GM23338 (cell line): Measurements from ENCODE around the gene TXNDC12. TPM values are rescaled to one million over a fixed set of nuclear protein-coding genes. Genes with fewer than 3 reads are reported as not detected.

Source experiments
- ATAC-seq: fragments of 200-7000 bp; cut with Tn5 transposase; 3 replicates; pipeline ENCODE4 v1.9.1; 2020
- DNase-seq: peaks from one replicate; pipeline ENCODE4 v3.0.0-alpha.2; 2015; ENCODE audit warnings: low spot score
- H2AFZ ChIP-seq: fragments of 200-600 bp; sonication (generic); 2 replicates; pipeline ENCODE4 v1.8.0; 2016; ENCODE audit warnings: antibody characterized with exemption, mild to moderate bottlenecking, moderate library complexity
- H3F3A ChIP-seq: fragments of 200-600 bp; sonication (generic); replicated peaks from 2 replicates; pipeline ENCODE4 v1.8.0; 2017; ENCODE audit warnings: antibody characterized with exemption, mixed run types, low read depth
- H3K27ac ChIP-seq: fragments of 200-600 bp; sonication (generic); 2 replicates; pipeline ENCODE4 v1.6.1; 2016; ENCODE audit warnings: low read depth
- H3K27me3 ChIP-seq: fragments of 200-600 bp; sonication (generic); 2 replicates; pipeline ENCODE4 v1.8.0; 2016; ENCODE audit warnings: mild to moderate bottlenecking, mixed run types, moderate library complexity; ENCODE audit not compliant: insufficient read depth
- H3K36me3 ChIP-seq: fragments of 200-600 bp; sonication (generic); 2 replicates; pipeline ENCODE4 v1.8.0; 2016; ENCODE audit warnings: mild to moderate bottlenecking; ENCODE audit not compliant: insufficient read depth
- H3K4me1 ChIP-seq: fragments of 200-600 bp; sonication (generic); 2 replicates; pipeline ENCODE4 v1.8.0; 2016; ENCODE audit warnings: mild to moderate bottlenecking, moderate library complexity; ENCODE audit not compliant: insufficient read depth
- H3K4me2 ChIP-seq: fragments of 200-600 bp; sonication (generic); 2 replicates; pipeline ENCODE4 v1.7.1; 2017; ENCODE audit warnings: mixed run types
- H3K4me3 ChIP-seq: fragments of 200-600 bp; sonication (generic); 2 replicates; pipeline ENCODE4 v1.6.1; 2016; ENCODE audit warnings: mixed run types
- H3K79me2 ChIP-seq: fragments of 200-600 bp; sonication (generic); replicated peaks from 2 replicates; pipeline ENCODE4 v1.8.0; 2017; ENCODE audit warnings: mild to moderate bottlenecking; ENCODE audit not compliant: insufficient read depth
- H3K9me2 ChIP-seq: fragments of 200-600 bp; sonication (generic); 2 replicates; pipeline ENCODE4 v1.8.0; 2017; ENCODE audit not compliant: insufficient read depth
- H4K20me1 ChIP-seq: fragments of 200-600 bp; sonication (generic); replicated peaks from 2 replicates; pipeline ENCODE4 v1.8.0; 2017; ENCODE audit warnings: mild to moderate bottlenecking; ENCODE audit not compliant: insufficient read depth
- H3K27ac Mint-ChIP-seq: 2 replicates; pipeline ENCODE4 v1.8.0; 2020; ENCODE audit warnings: inconsistent platforms, mild to moderate bottlenecking, moderate library complexity, mixed read lengths
- H3K27me3 Mint-ChIP-seq: 3 replicates; pipeline ENCODE4 v1.8.0; 2022; ENCODE audit warnings: low read depth, mild to moderate bottlenecking, moderate library complexity, mixed read lengths, inconsistent platforms; ENCODE audit not compliant: insufficient read depth, poor library complexity
- H3K36me3 Mint-ChIP-seq: 3 replicates; pipeline ENCODE4 v1.8.0; 2021; ENCODE audit warnings: low read depth, mild to moderate bottlenecking, inconsistent platforms, moderate library complexity, mixed read lengths
- H3K4me1 Mint-ChIP-seq: 3 replicates; pipeline ENCODE4 v1.8.0; 2020; ENCODE audit warnings: mild to moderate bottlenecking, inconsistent platforms, mixed read lengths
- H3K4me3 Mint-ChIP-seq: 3 replicates; pipeline ENCODE4 v1.8.0; 2021; ENCODE audit warnings: moderate library complexity, mild to moderate bottlenecking, inconsistent platforms, mixed read lengths
- H3K9me3 Mint-ChIP-seq: 3 replicates; pipeline ENCODE4 v1.8.0; 2020; ENCODE audit warnings: moderate library complexity, mild to moderate bottlenecking, inconsistent platforms, mixed read lengths
- CREB1 ChIP-seq: fragments of 250-450 bp; sonication (Bioruptor Pico); IDR thresholded peaks from 2 replicates; pipeline ENCODE4 v1.5.0; 2020; ENCODE audit warnings: low read depth, mild to moderate bottlenecking, moderate library complexity
- EZH2 ChIP-seq: fragments of 200-600 bp; sonication (generic); IDR thresholded peaks from one replicate; pipeline ENCODE4 v1.8.0; 2017; ENCODE audit warnings: antibody characterized with exemption, mild to moderate bottlenecking, low read depth; ENCODE audit not compliant: unreplicated experiment
- EZH2phosphoT487 ChIP-seq: fragments of 200-600 bp; sonication (generic); IDR thresholded peaks from one replicate; pipeline ENCODE4 v1.8.1; 2018; ENCODE audit warnings: antibody characterized with exemption; ENCODE audit not compliant: unreplicated experiment
- JUNB ChIP-seq: IDR thresholded peaks from one replicate; pipeline ENCODE4 v1.6.1; 2016; ENCODE audit warnings: antibody characterized with exemption; ENCODE audit not compliant: unreplicated experiment
- NANOG ChIP-seq: IDR thresholded peaks from 2 replicates; pipeline ENCODE4 v1.6.1; 2016; ENCODE audit warnings: antibody characterized with exemption, borderline replicate concordance
- POLR2AphosphoS5 ChIP-seq: IDR thresholded peaks from 2 replicates; pipeline ENCODE4 v1.6.1; 2016; ENCODE audit warnings: antibody characterized with exemption, low read depth
- STAT1 ChIP-seq: IDR thresholded peaks from one replicate; pipeline ENCODE4 v1.6.1; 2016; ENCODE audit warnings: antibody characterized with exemption; ENCODE audit not compliant: unreplicated experiment
- ZNF114 ChIP-seq: fragments of 250-450 bp; sonication (Bioruptor Pico); IDR thresholded peaks from 2 replicates; pipeline ENCODE4 v1.5.0; 2020; ENCODE audit warnings: mild to moderate bottlenecking, moderate library complexity
- ZNF331 ChIP-seq: fragments of 250-450 bp; sonication (Bioruptor Pico); IDR thresholded peaks from 2 replicates; pipeline ENCODE4 v1.5.0; 2020; ENCODE audit warnings: low read depth, mild to moderate bottlenecking, moderate library complexity
- polyA plus RNA-seq: library from polyadenylated mRNA; unstranded; fragments of >200 nt; fragmentation: Nextera tagmentation; extraction: Ambion mirVana; gene quantifications from 2 replicates; pipeline ENCODE4 v1.2.1, GENCODE V29; 2016
- total RNA-seq: library from RNA; depleted of rRNA; stranded (reverse); fragments of >200 nt; shearing (Covaris generic); gene quantifications from 2 replicates; pipeline ENCODE4 v1.2.3, GENCODE V29; 2014
- TF ChIP-seq, protein P1 (sequence below): fragments of 250-450 bp; sonication (Bioruptor Pico); IDR thresholded peaks from 2 replicates; pipeline ENCODE4 v1.5.0; 2020; ENCODE audit warnings: mild to moderate bottlenecking, moderate library complexity
- TF ChIP-seq, protein P2 (sequence below): IDR thresholded peaks from one replicate; pipeline ENCODE4 v1.6.1; 2018; ENCODE audit warnings: antibody characterized with exemption; ENCODE audit not compliant: unreplicated experiment
- TF ChIP-seq, protein P3 (sequence below): IDR thresholded peaks from 2 replicates; pipeline ENCODE4 v1.6.1; 2016; ENCODE audit warnings: antibody characterized with exemption
- TF ChIP-seq, protein P4 (sequence below), 2 experiments: fragments of 200-600 bp in 1 of 2; sonication (generic) in 1 of 2; conservative IDR thresholded peaks; 2 replicates each; pipeline versions ENCODE4 v1.5.1 to v1.6.1; 2016 to 2017; ENCODE audit warnings: antibody characterized with exemption in 2 of 2, low read depth in 2 of 2, mild to moderate bottlenecking in 2 of 2, moderate library complexity in 1 of 2

TXNDC12 gene
- total and polyA plus RNA-seq, 2 experiments from 2014 or later: 68.9 to 88.2 TPM

DNA sequence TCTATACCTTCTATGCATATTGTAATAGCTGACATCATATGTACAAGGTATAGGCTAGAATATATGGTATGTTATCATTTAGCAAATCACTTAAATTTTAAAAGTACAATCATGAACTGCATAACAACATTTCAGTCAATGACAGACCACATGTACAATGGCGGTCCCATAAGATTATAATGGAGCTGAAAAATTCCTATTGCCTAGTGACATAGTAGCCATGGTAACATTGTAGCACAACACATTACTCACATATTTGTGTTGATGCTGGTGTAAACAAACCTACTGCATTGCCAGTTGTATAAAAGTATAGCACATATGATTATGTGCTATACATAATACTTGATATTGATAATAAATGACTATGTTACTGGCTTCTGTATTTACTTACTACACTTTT lies 73.4 kb downstream of the TXNDC12 start:
- Mint-ChIP-seq H3K36me3 (peaks cover 15% of the 10 kb centered on the region), H3K4me1 (no peaks in the 10 kb centered on the region), H3K4me3 (no peak overlapping the region), H3K27me3 (peaks cover 1% of the 10 kb centered on the region), H3K27ac (no peak overlapping the region), H3K9me3 (no peaks in the 10 kb centered on the region)
- TF ChIP-seq, protein P1, sequence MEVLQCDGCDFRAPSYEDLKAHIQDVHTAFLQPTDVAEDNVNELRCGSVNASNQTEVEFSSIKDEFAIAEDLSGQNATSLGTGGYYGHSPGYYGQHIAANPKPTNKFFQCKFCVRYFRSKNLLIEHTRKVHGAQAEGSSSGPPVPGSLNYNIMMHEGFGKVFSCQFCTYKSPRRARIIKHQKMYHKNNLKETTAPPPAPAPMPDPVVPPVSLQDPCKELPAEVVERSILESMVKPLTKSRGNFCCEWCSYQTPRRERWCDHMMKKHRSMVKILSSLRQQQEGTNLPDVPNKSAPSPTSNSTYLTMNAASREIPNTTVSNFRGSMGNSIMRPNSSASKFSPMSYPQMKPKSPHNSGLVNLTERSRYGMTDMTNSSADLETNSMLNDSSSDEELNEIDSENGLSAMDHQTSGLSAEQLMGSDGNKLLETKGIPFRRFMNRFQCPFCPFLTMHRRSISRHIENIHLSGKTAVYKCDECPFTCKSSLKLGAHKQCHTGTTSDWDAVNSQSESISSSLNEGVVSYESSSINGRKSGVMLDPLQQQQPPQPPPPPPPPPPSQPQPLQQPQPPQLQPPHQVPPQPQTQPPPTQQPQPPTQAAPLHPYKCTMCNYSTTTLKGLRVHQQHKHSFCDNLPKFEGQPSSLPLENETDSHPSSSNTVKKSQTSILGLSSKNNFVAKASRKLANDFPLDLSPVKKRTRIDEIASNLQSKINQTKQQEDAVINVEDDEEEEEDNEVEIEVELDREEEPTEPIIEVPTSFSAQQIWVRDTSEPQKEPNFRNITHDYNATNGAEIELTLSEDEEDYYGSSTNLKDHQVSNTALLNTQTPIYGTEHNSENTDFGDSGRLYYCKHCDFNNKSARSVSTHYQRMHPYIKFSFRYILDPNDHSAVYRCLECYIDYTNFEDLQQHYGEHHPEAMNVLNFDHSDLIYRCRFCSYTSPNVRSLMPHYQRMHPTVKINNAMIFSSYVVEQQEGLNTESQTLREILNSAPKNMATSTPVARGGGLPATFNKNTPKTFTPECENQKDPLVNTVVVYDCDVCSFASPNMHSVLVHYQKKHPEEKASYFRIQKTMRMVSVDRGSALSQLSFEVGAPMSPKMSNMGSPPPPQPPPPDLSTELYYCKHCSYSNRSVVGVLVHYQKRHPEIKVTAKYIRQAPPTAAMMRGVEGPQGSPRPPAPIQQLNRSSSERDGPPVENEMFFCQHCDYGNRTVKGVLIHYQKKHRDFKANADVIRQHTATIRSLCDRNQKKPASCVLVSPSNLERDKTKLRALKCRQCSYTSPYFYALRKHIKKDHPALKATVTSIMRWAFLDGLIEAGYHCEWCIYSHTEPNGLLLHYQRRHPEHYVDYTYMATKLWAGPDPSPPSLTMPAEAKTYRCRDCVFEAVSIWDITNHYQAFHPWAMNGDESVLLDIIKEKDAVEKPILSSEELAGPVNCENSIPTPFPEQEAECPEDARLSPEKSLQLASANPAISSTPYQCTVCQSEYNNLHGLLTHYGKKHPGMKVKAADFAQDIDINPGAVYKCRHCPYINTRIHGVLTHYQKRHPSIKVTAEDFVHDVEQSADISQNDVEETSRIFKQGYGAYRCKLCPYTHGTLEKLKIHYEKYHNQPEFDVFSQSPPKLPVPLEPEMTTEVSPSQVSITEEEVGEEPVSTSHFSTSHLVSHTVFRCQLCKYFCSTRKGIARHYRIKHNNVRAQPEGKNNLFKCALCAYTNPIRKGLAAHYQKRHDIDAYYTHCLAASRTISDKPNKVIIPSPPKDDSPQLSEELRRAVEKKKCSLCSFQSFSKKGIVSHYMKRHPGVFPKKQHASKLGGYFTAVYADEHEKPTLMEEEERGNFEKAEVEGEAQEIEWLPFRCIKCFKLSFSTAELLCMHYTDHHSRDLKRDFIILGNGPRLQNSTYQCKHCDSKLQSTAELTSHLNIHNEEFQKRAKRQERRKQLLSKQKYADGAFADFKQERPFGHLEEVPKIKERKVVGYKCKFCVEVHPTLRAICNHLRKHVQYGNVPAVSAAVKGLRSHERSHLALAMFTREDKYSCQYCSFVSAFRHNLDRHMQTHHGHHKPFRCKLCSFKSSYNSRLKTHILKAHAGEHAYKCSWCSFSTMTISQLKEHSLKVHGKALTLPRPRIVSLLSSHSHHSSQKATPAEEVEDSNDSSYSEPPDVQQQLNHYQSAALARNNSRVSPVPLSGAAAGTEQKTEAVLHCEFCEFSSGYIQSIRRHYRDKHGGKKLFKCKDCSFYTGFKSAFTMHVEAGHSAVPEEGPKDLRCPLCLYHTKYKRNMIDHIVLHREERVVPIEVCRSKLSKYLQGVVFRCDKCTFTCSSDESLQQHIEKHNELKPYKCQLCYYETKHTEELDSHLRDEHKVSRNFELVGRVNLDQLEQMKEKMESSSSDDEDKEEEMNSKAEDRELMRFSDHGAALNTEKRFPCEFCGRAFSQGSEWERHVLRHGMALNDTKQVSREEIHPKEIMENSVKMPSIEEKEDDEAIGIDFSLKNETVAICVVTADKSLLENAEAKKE (CRISPR knock-in tag): no peak
- no peak for TF ChIP-seq ZNF331
- no peak for TF ChIP-seq POLR2AphosphoS5
- TF ChIP-seq JUNB: no peak
- TF ChIP-seq EZH2phosphoT487: no peak
- TF ChIP-seq STAT1: no peak
- TF ChIP-seq, protein P2, sequence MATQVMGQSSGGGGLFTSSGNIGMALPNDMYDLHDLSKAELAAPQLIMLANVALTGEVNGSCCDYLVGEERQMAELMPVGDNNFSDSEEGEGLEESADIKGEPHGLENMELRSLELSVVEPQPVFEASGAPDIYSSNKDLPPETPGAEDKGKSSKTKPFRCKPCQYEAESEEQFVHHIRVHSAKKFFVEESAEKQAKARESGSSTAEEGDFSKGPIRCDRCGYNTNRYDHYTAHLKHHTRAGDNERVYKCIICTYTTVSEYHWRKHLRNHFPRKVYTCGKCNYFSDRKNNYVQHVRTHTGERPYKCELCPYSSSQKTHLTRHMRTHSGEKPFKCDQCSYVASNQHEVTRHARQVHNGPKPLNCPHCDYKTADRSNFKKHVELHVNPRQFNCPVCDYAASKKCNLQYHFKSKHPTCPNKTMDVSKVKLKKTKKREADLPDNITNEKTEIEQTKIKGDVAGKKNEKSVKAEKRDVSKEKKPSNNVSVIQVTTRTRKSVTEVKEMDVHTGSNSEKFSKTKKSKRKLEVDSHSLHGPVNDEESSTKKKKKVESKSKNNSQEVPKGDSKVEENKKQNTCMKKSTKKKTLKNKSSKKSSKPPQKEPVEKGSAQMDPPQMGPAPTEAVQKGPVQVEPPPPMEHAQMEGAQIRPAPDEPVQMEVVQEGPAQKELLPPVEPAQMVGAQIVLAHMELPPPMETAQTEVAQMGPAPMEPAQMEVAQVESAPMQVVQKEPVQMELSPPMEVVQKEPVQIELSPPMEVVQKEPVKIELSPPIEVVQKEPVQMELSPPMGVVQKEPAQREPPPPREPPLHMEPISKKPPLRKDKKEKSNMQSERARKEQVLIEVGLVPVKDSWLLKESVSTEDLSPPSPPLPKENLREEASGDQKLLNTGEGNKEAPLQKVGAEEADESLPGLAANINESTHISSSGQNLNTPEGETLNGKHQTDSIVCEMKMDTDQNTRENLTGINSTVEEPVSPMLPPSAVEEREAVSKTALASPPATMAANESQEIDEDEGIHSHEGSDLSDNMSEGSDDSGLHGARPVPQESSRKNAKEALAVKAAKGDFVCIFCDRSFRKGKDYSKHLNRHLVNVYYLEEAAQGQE: no peak
- TF ChIP-seq ZNF114 (CRISPR knock-in tag): no peak
- no peak for TF ChIP-seq EZH2
- TF ChIP-seq, protein P3, sequence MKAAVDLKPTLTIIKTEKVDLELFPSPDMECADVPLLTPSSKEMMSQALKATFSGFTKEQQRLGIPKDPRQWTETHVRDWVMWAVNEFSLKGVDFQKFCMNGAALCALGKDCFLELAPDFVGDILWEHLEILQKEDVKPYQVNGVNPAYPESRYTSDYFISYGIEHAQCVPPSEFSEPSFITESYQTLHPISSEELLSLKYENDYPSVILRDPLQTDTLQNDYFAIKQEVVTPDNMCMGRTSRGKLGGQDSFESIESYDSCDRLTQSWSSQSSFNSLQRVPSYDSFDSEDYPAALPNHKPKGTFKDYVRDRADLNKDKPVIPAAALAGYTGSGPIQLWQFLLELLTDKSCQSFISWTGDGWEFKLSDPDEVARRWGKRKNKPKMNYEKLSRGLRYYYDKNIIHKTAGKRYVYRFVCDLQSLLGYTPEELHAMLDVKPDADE: no peak
- TF ChIP-seq CREB1 (CRISPR knock-in tag): no peak
- TF ChIP-seq, protein P4, sequence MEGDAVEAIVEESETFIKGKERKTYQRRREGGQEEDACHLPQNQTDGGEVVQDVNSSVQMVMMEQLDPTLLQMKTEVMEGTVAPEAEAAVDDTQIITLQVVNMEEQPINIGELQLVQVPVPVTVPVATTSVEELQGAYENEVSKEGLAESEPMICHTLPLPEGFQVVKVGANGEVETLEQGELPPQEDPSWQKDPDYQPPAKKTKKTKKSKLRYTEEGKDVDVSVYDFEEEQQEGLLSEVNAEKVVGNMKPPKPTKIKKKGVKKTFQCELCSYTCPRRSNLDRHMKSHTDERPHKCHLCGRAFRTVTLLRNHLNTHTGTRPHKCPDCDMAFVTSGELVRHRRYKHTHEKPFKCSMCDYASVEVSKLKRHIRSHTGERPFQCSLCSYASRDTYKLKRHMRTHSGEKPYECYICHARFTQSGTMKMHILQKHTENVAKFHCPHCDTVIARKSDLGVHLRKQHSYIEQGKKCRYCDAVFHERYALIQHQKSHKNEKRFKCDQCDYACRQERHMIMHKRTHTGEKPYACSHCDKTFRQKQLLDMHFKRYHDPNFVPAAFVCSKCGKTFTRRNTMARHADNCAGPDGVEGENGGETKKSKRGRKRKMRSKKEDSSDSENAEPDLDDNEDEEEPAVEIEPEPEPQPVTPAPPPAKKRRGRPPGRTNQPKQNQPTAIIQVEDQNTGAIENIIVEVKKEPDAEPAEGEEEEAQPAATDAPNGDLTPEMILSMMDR (conservative IDR thresholded peaks at IDR 0.05; ENCODE audit: low read depth in 2 of 2): no peak
- TF ChIP-seq NANOG: no peak
- H3K4me2 ChIP-seq: no peak overlapping the region
- no peaks in the 10 kb centered on the region for H3K4me1 ChIP-seq
- H3K27me3 ChIP-seq: no peaks in the 10 kb centered on the region
- no peak overlapping the region for H3K4me3 ChIP-seq
- no peaks in the 10 kb centered on the region for H3F3A ChIP-seq
- peaks cover 5% of the 10 kb centered on the region; the same call in 1 of the 2 replicates for H4K20me1 ChIP-seq
- H3K36me3 ChIP-seq: no peaks in the 10 kb centered on the region; the same call in 1 of the 2 replicates
- no peak for DNase-seq
- no peak for ATAC-seq
- H2AFZ ChIP-seq: no peak overlapping the region
- H3K27ac ChIP-seq: no peak overlapping the region
- H3K79me2 ChIP-seq: peaks cover 44% of the 10 kb centered on the region
- H3K9me2 ChIP-seq: no peaks in the 10 kb centered on the region
